ENCODE data around the gene CDK5.

The CDK5 gene

GRCh38 chr7:151057506-151057988 is at the start of gene CDK5:
Gene CDK5, minus strand, starts transcription at chr7:151057897. Its CDS starts 49 bp downstream, at chr7:151057848.
- no peak for DNase-seq

- DNase-seq, result no peak
Measured at GRCh38 chr7:151104411-151105235, 46.9 kb upstream of the CDK5 start.

GRCh38 chr7:151103973-151104372 is 46.3 kb upstream of the CDK5 start:
- no peak for DNase-seq

- DNase-seq, result no peak
Measured at GRCh38 chr7:151102991-151103390, 45.3 kb upstream of the CDK5 start.

GRCh38 chr7:151101621-151102396 is 44.1 kb upstream of the CDK5 start:
- DNase-seq, result no peak

GRCh38 chr7:151100921-151101320 is 43.2 kb upstream of the CDK5 start:
- DNase-seq, result no peak

GRCh38 chr7:151099486-151100211 is 42.0 kb upstream of the CDK5 start:
- no peak for DNase-seq

- no peak for DNase-seq
Measured at GRCh38 chr7:151095828-151096475, 38.3 kb upstream of the CDK5 start.

GRCh38 chr7:151095123-151095797 is 37.6 kb upstream of the CDK5 start:
- no peak for DNase-seq

GRCh38 chr7:151094675-151095074 is 37.0 kb upstream of the CDK5 start:
- DNase-seq, result no peak

- DNase-seq, result no peak
Measured at GRCh38 chr7:151093748-151094147, 36.1 kb upstream of the CDK5 start.

GRCh38 chr7:151091988-151092387 is 34.3 kb upstream of the CDK5 start:
- DNase-seq, result no peak

GRCh38 chr7:151091431-151091830 is 33.7 kb upstream of the CDK5 start:
- DNase-seq, result no peak

- DNase-seq, result no peak
Measured at GRCh38 chr7:151091003-151091402, 33.3 kb upstream of the CDK5 start.

- no peak for DNase-seq
Measured at GRCh38 chr7:151089893-151090730, 32.4 kb upstream of the CDK5 start.

GRCh38 chr7:151088856-151089699 is 31.4 kb upstream of the CDK5 start:
- DNase-seq, result no peak

- no peak for DNase-seq
Measured at GRCh38 chr7:151088019-151088855, 30.5 kb upstream of the CDK5 start.

GRCh38 chr7:151087245-151088018 is 29.7 kb upstream of the CDK5 start:
- no peak for DNase-seq
